HG02610 (cell line): ENCODE results near the gene CFHR1.
"Not testable (repeated sequence)": the region's sequence is repeated elsewhere in the genome, so short reads cannot be mapped to it uniquely, and the experiment has no call there.

Experiments
- ATAC-seq: cut with Tn5 transposase; IDR thresholded peaks from one replicate; pipeline ENCODE4 v1.9.1; 2021; ENCODE audit warnings: mild to moderate bottlenecking, moderate library complexity; ENCODE audit not compliant: unreplicated experiment

Gene CFHR1

DNA sequence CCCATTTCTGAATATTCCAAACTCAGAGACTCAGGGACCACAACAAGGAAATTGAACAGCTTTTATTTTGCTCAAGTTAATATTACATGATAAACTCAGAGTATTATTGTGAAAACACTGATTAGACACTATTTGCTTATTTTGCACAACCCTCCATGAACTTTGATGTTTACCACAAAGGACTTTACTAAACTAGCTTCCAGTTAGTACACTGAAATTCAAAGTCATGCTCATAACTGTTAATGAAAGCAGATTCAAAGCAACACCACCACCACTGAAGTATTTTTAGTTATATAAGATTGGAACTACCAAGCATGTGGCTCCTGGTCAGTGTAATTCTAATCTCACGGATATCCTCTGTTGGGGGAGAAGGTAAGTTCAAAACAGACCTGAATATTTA is at the start of gene CFHR1:
Gene CFHR1 (plus strand): TSS at position 201 of the 400 bp plus-strand sequence. CDS start 114 bp downstream, at position 315.
- ATAC-seq: not testable (repeated sequence)

DNA sequence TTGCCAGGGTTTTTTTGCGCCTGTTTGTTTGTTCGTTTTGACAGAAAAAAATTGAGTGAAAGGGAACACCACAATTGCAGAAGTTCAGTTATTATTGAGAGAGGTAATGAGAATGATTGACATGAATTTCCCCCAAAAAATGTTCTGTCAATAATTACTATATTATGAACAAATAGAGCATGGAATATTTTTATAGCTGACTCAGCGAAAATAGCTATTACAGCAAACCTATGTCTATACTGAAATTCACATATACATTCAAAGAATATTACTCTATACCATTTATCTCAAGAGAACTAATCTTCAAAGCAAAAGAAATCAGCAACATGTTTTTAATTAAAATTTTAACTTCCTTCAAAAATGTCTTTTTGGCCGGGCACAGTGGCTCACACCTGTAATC is 49.7 kb upstream of the CFHR1 start:
- ATAC-seq: not testable (repeated sequence)

DNA sequence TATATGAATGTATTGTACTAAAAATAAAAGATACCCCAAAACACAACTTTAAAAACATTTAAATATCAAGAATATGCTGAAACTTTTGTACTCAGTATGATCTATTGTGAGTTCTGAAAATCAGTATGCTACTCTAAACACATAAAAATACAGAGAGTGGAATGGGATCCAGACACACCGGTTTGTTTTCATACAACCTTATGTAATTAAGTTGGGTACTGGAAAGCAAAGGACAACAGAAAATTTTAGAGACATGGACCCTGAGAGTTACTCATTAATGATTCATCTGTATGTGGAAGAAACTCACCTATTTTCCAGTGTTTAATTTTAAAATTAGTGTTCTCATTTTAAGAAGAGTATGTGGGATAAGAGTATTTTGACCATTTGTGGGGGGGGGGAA is 45.8 kb upstream of the CFHR1 start:
- ATAC-seq: no peak

DNA sequence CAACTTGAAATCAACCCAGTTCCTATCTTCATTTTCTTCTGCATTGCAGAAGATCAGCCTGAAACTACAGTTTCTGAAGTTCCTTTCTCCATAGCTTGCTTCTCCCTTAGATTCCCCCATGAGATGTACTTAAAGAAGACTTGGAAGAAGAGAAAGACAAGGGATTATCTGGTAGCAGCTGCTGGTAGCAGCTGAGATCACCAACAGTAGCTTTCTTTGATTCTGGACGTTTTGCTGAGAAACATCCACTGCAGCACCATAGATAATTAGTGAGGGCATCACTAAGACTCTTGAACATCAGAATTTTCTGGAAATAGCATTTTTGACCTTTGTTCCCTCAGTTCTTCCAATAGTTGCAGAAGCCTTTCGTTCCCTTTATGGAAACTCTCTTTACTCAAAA is 45.4 kb upstream of the CFHR1 start:
- no peak for ATAC-seq

DNA sequence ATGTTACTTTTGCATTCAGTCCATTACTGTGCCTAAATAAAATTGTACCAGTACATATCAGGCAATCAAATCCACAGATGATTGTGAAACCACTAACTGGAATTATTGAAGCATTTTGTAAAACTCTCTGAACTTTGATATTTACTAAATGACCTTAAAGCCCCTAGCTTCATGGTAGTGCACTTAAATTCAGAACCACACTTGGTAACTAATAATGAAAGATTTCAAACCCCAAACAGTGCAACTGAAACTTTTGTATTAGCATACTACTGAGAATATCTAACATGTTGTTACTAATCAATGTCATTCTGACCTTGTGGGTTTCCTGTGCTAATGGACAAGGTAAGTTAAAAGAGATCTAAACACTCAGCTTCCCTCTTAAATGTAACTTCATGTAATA is 44.9 kb upstream of the CFHR1 start, which contains the start of gene CFHR3:
Gene CFHR3 (plus strand): TSS at position 238 of the 400 bp plus-strand sequence. CDS start 47 bp downstream, at position 285.
- peak; percentile 86 for ATAC-seq

DNA sequence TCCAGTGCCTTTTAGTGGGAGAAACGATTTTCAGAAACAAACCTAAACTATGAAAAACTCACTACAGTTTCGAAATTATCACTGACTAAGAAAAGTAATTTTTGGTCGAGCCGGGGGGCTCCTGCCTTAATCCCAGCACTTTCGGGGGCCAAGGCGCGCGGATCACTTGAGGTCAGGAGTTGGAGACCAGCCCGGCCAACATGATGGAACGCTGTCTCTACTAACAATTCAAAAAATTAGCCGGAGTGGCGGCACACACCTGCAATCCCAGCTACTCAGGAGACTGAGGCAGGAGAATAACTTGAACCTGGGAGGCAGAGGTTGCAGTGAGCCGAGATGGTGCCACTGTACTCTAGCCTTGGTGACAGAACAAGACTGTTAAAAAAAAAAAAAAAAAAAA is 41.9 kb upstream of the CFHR1 start:
- no peak for ATAC-seq

DNA sequence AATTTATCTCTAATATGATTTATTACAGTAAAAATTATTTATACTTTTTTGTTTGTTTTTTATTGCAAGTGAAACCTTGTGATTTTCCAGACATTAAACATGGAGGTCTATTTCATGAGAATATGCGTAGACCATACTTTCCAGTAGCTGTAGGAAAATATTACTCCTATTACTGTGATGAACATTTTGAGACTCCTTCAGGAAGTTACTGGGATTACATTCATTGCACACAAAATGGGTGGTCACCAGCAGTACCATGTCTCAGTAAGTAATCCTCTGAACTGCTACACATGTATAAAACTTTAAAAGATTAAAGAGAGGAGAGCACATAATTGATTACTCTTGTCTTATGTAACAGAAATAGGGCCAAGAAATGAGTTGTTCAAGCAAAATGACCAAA is 40.4 kb upstream of the CFHR1 start:
- ATAC-seq: no peak

DNA sequence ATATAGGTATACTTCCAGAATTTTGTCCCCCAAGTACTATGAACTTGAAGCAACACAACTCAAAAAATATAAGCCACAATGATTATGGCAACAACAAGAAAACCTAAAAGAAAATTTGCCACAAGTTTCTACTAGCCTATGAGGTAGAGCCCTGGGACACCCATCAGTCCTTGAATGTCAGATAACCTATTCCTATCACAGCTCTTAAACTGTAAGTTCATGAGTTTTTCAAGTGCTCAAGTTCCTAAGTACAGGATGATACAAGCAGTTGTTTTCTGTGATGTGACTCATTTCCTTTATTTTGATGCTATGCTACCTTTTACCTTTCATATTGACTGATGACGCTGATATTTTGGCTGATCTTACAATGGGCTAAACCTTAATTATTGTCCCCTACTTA is 28.3 kb upstream of the CFHR1 start:
- ATAC-seq: not testable (repeated sequence)

DNA sequence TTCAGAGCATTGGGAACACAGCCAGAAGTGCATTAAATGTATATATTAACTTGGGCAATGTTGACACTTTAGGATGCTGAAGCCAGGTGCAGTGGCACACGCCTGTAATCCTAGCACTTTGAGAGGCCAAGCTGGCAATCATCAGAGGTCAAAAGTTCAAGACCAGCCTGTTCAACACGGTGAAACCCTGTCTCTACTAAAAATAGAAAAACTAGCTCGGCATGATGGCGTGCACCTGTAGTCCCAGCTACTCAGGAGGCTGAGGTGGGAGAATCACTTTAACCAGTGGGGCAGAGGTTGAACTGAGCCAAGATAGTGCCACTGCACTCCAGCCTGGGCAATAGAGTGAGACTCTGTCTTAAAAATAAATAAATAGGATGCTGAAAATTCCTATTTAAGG is 25.4 kb upstream of the CFHR1 start:
- not testable (repeated sequence) for ATAC-seq

DNA sequence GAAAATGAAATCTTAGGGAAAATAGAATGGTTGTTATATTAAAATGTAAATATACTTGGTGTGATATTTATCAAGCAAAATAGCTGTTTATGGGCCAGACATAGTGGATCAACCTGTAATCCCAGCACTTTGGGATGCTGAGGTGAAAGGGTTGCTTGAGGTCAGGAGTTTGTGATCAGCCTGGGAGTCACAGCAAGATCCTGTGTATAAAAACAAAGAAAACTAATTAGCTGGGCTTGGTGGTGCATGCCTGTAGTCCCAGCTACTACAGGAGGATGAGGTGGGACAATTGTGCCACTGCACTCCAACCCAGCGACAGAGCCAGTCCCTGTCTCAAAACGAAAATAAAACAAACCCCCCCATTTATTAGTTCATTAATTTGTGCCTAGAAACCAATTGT is 21.6 kb upstream of the CFHR1 start:
- ATAC-seq: no peak

DNA sequence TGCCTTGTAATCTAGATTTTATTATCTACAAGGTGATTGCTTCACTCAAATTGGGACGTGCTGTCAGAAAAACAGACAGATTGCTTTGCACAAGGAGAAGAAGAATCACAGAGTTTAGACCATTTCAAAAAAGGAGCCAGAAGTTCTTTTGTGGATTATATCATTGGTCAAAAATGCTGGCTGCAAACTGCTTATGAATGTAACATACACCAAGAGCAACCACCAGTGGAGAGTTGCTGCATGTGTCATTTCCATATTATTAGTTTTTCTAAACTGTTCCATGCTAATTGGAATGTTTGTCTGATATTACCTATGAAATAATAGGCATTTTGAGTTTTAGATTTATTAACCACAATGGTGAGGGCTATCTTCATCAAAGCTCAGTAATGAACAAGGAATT is 17.6 kb upstream of the CFHR1 start:
- ATAC-seq: not testable (repeated sequence)

DNA sequence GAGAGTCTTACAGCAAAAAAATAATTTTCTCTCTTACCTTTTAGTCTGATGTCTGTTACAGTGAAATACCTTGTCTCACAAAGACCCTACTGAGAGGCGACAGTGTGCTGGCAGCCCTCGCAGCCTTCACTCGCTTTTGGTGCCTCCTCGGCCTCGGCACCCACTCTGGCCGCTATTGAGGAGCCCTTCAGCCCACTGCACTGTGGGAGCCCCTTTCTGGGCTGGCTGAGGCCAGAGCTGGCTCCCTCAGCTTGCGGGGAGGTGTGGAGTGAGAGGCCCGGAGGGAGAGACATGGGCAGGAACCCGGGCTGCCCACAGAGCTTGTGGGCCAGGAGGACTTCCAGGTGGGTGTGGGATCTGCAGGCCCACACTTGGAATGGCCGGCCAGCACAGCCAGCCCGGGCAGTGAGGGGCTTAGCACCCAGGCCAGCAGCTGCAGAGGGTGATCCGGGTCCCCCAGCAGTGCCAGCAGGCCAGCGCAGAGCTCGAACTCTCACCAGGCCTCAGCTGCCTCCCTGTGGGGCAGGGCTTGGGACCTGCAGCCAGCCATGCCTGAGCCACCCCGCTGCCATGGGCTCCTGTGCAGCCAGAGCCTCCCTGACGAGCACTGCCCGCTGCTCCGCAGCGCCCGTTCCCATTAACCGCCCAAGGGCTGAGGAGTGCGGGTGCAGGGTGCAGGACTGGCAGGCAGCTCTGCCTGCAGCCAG is 10.8 kb upstream of the CFHR1 start:
- ATAC-seq: no peak

DNA sequence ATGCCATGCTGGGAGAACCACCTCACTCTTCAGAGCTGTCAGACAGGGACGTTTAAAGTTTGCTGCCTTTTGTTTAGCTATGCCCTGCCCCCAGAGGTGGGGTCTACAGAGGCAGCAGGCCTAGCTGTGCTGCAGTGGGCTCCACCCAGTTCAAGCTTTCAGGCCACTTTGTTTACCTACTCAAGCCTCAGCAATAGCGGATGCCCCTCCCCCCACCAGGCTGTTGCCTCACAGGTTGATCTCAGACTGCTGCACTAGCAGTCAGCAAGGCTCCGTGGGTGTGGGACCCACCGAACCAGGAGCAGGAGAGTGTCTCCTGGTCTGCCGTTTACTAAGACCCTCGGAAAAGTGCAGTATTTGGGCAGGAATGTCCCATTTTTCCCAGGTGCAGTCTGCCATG is 2.1 kb upstream of the CFHR1 start:
- not testable (repeated sequence) for ATAC-seq

DNA sequence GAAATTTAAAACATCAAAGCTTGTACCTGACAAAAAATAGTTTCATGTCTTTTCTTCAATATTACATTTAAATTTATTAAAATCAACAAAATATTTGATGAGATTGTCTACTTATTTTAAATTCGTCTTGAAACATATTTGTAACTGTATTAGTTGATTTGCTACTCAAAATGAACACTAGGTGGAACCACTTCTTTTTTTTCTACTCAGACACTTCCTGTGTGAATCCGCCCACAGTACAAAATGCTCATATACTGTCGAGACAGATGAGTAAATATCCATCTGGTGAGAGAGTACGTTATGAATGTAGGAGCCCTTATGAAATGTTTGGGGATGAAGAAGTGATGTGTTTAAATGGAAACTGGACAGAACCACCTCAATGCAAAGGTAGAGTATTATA is 8.3 kb downstream of the CFHR1 start:
- ATAC-seq: peak; percentile 97

DNA sequence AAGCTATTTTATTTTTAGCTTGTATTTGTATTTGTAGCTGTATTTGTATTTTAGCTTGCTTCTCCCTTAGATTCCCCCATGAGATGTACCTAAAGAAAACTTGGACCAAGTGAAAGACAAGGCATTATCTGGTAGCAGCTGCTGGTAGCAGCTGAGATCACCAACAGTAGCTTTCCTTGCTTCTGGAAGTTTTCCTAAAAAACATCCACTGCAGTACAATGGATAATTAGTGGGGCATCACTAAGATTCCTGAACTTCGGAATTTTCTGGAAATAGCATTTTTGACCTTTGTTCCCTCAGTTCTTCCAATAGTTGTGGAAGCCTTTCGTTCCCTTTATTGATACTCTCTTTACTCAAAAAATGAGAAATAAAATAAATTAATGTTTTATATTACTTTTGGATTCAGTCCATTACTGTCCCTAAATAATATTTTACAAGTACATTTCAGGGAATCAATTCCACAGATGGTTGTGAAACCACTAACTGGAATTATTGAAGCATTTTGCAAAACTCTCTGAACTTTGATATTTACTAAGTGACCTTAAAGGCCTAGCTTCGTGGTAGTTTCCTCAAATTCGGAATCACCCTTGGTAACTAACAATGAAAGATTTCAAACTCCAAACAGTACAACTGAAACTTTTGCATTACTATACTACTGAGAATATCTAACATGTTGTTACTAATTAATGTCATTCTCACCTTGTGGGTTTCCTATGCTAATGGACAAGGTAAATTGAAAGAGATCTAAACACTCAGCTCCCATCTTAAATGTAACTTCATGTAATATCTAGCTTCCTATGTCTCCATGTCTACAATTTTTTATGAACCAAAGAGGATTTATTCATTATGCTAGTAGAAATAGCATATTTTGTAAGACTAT is 30.3 kb downstream of the CFHR1 start:
- ATAC-seq: not testable (repeated sequence)

DNA sequence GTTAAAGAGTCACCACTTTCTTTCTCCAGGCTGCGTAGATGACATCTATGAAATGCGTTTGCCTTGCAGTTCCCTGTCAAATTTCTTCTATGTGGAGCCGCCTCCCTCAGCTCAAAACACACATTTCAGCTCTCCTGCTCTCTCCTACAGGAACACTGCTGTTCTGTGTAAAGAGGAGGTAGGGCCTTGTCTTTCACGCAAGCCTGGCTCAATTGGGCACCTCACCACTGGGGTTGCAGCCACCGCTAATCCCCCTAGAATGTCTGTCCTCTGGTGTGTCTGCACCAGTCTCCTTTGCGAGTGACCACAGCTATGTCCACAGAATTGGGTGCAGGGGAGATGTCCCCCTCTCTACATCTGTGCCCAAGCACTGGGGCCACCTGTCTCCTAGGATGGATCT is 36.5 kb downstream of the CFHR1 start:
- ATAC-seq: no peak

DNA sequence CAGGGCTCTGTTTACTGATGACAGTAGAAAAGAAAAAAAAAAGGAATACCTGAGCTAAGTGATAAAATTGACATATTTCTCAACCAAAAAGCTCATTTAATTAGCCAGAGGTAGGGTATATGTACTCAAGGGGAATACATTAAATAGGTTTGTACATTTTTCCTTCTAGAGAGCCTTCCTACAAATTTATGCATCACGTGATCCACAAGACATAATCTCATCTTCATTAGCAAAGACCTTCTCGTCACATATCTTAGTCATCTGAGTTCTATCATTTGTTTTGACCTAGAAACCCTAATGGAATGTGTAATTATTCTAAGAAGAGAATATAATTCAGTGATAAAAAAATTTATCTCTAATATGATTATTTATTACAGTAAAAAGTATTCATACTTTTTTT is 37.7 kb downstream of the CFHR1 start:
- no peak for ATAC-seq

DNA sequence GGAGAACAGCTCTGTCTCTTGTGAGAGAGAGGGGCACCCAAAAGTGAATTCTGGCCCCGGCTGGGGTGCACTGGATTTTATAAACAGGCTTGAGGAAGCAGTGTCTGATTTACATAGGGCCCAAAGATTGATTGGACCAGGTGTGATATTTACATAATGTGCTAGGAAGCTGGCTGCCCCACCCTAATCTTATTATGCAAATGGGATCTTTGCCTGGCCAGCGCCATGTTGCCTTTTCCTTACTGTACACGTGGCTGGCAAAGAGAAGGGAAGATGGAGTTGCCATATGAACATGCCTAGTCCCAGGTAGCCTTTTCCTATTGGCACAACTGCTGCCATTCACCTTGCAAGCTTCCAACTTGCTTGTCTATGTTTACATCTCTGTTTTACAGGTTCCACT is 39.3 kb downstream of the CFHR1 start:
- no peak for ATAC-seq

DNA sequence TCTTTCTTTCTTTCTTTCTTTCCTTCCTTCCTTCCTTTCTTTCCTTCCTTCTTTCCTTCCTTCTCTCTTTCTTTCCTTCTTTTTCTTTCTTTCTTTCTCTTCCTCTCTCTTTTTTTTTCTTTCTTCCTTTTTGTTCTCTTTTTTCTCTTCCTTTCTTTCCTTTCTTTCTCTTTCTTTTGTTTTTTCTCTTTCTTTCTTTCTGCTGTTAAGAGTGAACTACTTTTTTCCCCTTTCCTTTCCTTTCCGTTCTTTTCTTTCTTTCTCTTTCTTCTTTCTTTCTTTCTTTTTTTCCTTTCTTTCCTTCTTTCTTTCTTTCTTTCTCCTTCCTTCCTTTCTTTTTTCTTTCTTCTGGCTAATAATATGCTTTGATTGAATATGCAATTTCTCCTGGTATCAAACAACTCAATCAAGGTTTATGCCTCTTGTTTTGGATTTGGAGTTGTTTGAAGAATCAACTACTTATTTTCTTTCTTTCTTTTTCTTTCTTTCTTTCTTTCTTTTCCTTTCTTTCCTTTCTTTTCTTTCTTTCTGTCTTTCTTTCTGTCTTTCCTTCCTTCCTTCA is 40.9 kb downstream of the CFHR1 start:
- no peak for ATAC-seq

DNA sequence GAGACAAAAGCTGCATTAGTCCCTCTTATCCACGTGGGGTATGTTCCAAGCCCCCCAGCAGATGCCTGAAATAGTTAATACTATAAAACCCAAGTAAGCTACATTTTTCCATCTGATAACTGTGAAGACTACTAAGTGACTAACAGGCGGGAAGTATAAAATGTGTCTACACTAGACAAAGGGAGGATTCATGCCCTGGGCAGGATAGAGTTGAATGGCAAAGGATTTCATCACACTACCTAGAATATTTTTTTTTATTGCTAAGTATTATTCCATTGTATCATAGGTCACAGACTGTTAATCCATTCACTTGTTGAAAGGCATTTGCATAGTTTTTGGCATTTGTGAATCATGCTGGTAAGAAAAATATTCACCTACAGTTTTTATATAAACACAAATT is 41.9 kb downstream of the CFHR1 start:
- no peak for ATAC-seq

DNA sequence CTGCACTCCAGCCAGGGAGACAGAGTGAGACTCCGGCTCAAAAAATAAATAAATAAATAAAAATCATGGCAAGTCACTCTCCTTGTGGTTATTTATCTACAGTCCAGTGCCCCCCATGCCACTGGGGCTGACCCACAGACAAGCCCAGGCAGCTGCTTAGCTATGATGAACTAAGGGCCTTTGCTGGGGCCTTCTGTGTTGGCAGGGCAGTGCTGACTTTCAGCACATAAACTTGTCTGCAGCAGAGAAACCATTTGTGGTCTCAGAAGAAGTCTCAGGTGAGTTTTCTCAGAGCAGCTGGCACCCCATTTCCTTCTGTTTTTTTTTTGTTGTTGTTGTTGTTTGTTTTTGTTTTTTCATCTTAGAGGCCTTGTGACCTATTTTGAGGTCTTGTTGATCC is 47.4 kb downstream of the CFHR1 start:
- no peak for ATAC-seq

DNA sequence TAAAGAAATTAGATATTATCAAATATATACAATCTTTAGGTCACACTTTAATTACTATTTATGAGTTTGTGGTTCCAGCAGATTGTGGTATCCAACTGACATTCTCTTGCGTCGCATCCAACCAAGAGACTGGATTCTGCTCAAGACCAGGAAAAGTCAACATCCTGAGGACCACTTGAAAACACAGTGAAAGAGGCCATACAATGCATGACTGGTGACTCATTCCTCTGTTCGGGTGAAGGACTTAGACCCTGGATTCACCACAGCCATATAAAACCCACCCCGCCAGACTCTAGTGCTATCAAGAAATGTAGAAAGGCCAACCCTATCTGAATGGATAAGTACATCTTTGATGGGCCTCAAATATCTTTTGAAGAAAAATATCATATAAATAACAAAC is 53.9 kb downstream of the CFHR1 start:
- no peak for ATAC-seq
